Thoracic aorta (tissue), 2 donors: ENCODE data around the gene MPZL1. TPM values are rescaled to one million over a fixed set of nuclear protein-coding genes. Genes with fewer than 3 reads are reported as not detected.

Experiments
- ATAC-seq: fragments of 150-250 bp; one replicate; pipeline ENCODE4 v1.8.0; 2017; ENCODE audit warnings: low read depth; ENCODE audit not compliant: insufficient number of reproducible peaks, low FRiP score
- DNase-seq: peaks from one replicate; pipeline ENCODE4 v3.0.0-alpha.2; 2020; ENCODE audit warnings: low spot score
- H3K27ac ChIP-seq, 2 donors: fragments of 200-600 bp; sonication (generic); 1 replicate in 1 of 2; 2 replicates in 1 of 2; pipeline ENCODE4 v1.5.1; 2016; ENCODE audit warnings: mild to moderate bottlenecking in 2 of 2, moderate library complexity in 2 of 2
- H3K27me3 ChIP-seq: fragments of 200-600 bp; sonication (generic); replicated peaks from 2 replicates; pipeline ENCODE4 v1.6.0; 2016; ENCODE audit warnings: mild to moderate bottlenecking; ENCODE audit not compliant: insufficient read depth
- H3K36me3 ChIP-seq: fragments of 200-600 bp; sonication (generic); one replicate; pipeline ENCODE4 v1.5.1; 2016
- H3K4me1 ChIP-seq, 2 donors: fragments of 200-600 bp; sonication (generic); 1 replicate in 1 of 2; 2 replicates in 1 of 2; pipeline versions ENCODE4 v1.5.1 to v1.6.0; 2016; ENCODE audit warnings: low read depth in 2 of 2, mild to moderate bottlenecking in 1 of 2; ENCODE audit not compliant: control insufficient read depth in 1 of 2
- H3K4me3 ChIP-seq: fragments of 200-600 bp; sonication (generic); 2 replicates; pipeline ENCODE4 v1.5.1; 2016; ENCODE audit warnings: mild to moderate bottlenecking
- H3K9me3 ChIP-seq: fragments of 200-600 bp; sonication (generic); 2 replicates; pipeline ENCODE4 v1.5.1; 2016
- CTCF ChIP-seq: fragments of 200-600 bp; sonication (generic); IDR thresholded peaks from one replicate; pipeline ENCODE4 v1.5.1; 2019; ENCODE audit warnings: antibody characterized with exemption
- total RNA-seq, 2 donors: library from RNA; depleted of rRNA; stranded (reverse); fragments of >200 nt; gene quantifications; one replicate each; pipeline versions ENCODE4 v1.1.0 to v1.2.3, GENCODE V29; 2016

MPZL1 gene
- total RNA-seq, 2 donors from 2014 or later: 92.6 to 108 TPM

- peaks cover 6% of the 10 kb centered on the region for H3K36me3 ChIP-seq
- no peak for DNase-seq
- H3K27me3 ChIP-seq: no peaks in the 10 kb centered on the region
- no peaks in the 10 kb centered on the region for H3K9me3 ChIP-seq
- H3K4me3 ChIP-seq: no peak overlapping the region
- no peak for TF ChIP-seq CTCF
- peaks cover 16 to 36% of the 10 kb centered on the region in 2 donors for H3K4me1 ChIP-seq
- no peak overlapping the region for H3K27ac ChIP-seq
- no peak for ATAC-seq
Observed at GRCh38 chr1:167772436-167772835, 50.7 kb downstream of the MPZL1 start.

GRCh38 chr1:167773516-167773915 lies 51.7 kb downstream of the MPZL1 start:
- no peak overlapping the region for H3K4me3 ChIP-seq
- no peaks in the 10 kb centered on the region for H3K9me3 ChIP-seq
- ATAC-seq (no peak), DNase-seq (no peak)
- H3K4me1 ChIP-seq: peaks cover 16 to 36% of the 10 kb centered on the region in 2 donors
- peaks cover 7% of the 10 kb centered on the region for H3K36me3 ChIP-seq
- H3K27me3 ChIP-seq: no peaks in the 10 kb centered on the region
- no peak overlapping the region for H3K27ac ChIP-seq
- no peak for TF ChIP-seq CTCF

- ATAC-seq: no peak
- TF ChIP-seq CTCF: no peak
- no peak overlapping the region for H3K27ac ChIP-seq
Observed at GRCh38 chr1:167774710-167775109, 52.9 kb downstream of the MPZL1 start.

GRCh38 chr1:167775178-167775577 lies 53.4 kb downstream of the MPZL1 start:
- TF ChIP-seq CTCF: no peak
- H3K9me3 ChIP-seq: no peaks in the 10 kb centered on the region
- H3K4me3 ChIP-seq: no peak overlapping the region
- H3K27ac ChIP-seq: no peak overlapping the region
- DNase-seq (no peak), ATAC-seq (no peak)
- H3K36me3 ChIP-seq: peaks cover 5% of the 10 kb centered on the region
- peaks cover 16 to 36% of the 10 kb centered on the region in 2 donors for H3K4me1 ChIP-seq
- H3K27me3 ChIP-seq: no peaks in the 10 kb centered on the region

More at GRCh38 chr1:167774710-167775109, 52.9 kb downstream of the MPZL1 start:
- no peak for DNase-seq
- peaks cover 2% of the 10 kb centered on the region for H3K36me3 ChIP-seq
- H3K4me3 ChIP-seq: no peak overlapping the region
- H3K4me1 ChIP-seq: peaks cover 16 to 36% of the 10 kb centered on the region in 2 donors
- H3K27me3 ChIP-seq: no peaks in the 10 kb centered on the region
- H3K9me3 ChIP-seq: no peaks in the 10 kb centered on the region

GRCh38 chr1:167776151-167776550 lies 54.4 kb downstream of the MPZL1 start:
- H3K4me1 ChIP-seq: peaks cover 16 to 36% of the 10 kb centered on the region in 2 donors
- H3K4me3 ChIP-seq: no peak overlapping the region
- no peaks in the 10 kb centered on the region for H3K9me3 ChIP-seq
- H3K27ac ChIP-seq: no peak overlapping the region
- ATAC-seq (no peak), DNase-seq (no peak)
- TF ChIP-seq CTCF: no peak
- H3K36me3 ChIP-seq: peaks cover 5% of the 10 kb centered on the region
- H3K27me3 ChIP-seq: no peaks in the 10 kb centered on the region
